Osteoblast (primary cell): Measurements from ENCODE around the gene SLC25A22. TPM values are rescaled to one million over a fixed set of nuclear protein-coding genes. Genes with fewer than 3 reads are reported as not detected.

ENCODE experiments used
- DNase-seq: peaks from one replicate; pipeline ENCODE4 v3.0.0; 2011; ENCODE audit warnings: low spot score, mixed read lengths; ENCODE audit not compliant: insufficient read length; ENCODE audit errors: missing footprints
- H2AFZ ChIP-seq: 2 replicates; pipeline ENCODE4 v1.6.0; 2011; ENCODE audit warnings: mild to moderate bottlenecking, low read length
- H3K27ac ChIP-seq: 2 replicates; pipeline ENCODE4 v1.5.1; 2011; ENCODE audit warnings: mild to moderate bottlenecking, low read depth, low read length, moderate library complexity
- H3K27me3 ChIP-seq: 2 replicates; pipeline ENCODE4 v1.6.0; 2012; ENCODE audit warnings: mild to moderate bottlenecking, control low read depth, inconsistent platforms, low read length, moderate library complexity; ENCODE audit not compliant: insufficient read depth
- H3K36me3 ChIP-seq: 2 replicates; pipeline ENCODE4 v1.5.1; 2011; ENCODE audit warnings: mild to moderate bottlenecking, low read length, control low read depth, moderate library complexity; ENCODE audit not compliant: insufficient read depth
- H3K4me1 ChIP-seq: 2 replicates; pipeline ENCODE4 v1.5.1; 2011; ENCODE audit warnings: mild to moderate bottlenecking, low read length, control low read depth, moderate library complexity; ENCODE audit not compliant: insufficient read depth
- H3K4me2 ChIP-seq: 2 replicates; pipeline ENCODE4 v1.6.0; 2011; ENCODE audit warnings: mild to moderate bottlenecking, low read length; ENCODE audit not compliant: insufficient read depth
- H3K4me3 ChIP-seq: fragments of 200-600 bp; sonication (generic); 3 replicates; pipeline ENCODE4 v1.5.1; 2012; ENCODE audit warnings: mild to moderate bottlenecking, low read length, inconsistent platforms; ENCODE audit not compliant: insufficient read depth
- H3K79me2 ChIP-seq: 2 replicates; pipeline ENCODE4 v1.6.0; 2012; ENCODE audit warnings: mild to moderate bottlenecking, low read length, control low read depth, inconsistent platforms; ENCODE audit not compliant: insufficient read depth
- H3K9me3 ChIP-seq: 2 replicates; pipeline ENCODE4 v1.5.1; 2011; ENCODE audit warnings: low read depth, low read length, control low read depth
- H4K20me1 ChIP-seq: 2 replicates; pipeline ENCODE4 v1.6.0; 2012; ENCODE audit warnings: mild to moderate bottlenecking, low read length, control low read depth; ENCODE audit not compliant: insufficient read depth
- total RNA-seq: library from RNA; depleted of rRNA; stranded (reverse); fragments of >200 nt; gene quantifications from 2 replicates; pipeline ENCODE4 v1.2.3, GENCODE V29; 2012
- TF ChIP-seq, protein P1 (sequence below): IDR thresholded peaks from 2 replicates; pipeline ENCODE4 v1.5.1; 2011; ENCODE audit warnings: mild to moderate bottlenecking, low read depth, low read length, moderate library complexity; ENCODE audit errors: extremely low read depth

SLC25A22 gene
- total RNA-seq, 1 donor, result 9.0 TPM

DNA sequence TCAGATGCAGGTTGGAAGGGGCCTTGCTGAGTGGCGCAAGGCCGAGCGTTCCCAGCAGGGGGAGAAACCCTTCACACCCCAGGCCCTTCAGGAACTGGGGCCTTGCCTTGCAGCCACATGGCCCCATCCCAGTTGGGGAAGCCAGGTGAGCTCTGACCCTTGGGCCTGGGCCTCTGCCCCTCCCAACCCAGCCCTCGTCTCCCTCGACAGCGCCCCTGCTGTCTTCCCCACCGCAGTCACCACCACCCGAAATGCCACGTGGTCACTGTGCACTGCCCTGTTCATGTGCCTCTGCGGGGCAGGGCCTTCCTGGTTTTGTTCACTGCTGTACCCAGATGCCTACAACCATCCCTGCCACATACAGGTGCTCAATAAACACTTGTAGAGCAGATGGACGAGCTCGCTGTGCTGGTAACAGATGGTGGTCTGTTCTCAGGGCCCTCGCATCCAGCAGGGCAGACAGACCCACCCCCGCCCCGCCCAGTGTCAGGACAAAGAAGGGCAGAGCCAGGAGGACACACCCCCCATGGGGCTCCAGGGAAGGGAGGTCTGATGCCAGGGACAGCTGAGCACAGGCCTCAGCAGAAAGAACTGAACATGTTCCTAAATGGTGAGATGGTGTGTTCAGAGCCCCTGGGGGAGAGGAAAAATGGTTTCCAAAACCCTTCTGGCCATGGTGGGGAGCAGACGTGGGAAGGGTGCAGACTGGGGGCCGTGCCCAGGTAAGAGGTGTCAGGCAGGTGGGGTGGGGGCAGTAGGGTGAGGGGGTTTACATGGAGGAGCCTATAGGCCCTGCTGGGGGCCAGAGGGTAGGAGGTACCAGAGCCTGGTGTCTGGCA is 40.6 kb upstream of the SLC25A22 start:
- Histone ChIP-seq H3K36me3 (peaks cover 51% of the 10 kb centered on the region), H3K27me3 (no peaks in the 10 kb centered on the region), H3K4me3 (no peak overlapping the region), H3K4me1 (peaks cover 22% of the 10 kb centered on the region), H3K9me3 (no peaks in the 10 kb centered on the region), H3K27ac (peak overlapping the region; percentile 37), H3K4me2 (no peak overlapping the region), H4K20me1 (peaks cover 60% of the 10 kb centered on the region), H3K79me2 (peaks cover 83% of the 10 kb centered on the region), H2AFZ (no peak overlapping the region)
- peak; percentile 94 for DNase-seq
- TF ChIP-seq, protein P1, sequence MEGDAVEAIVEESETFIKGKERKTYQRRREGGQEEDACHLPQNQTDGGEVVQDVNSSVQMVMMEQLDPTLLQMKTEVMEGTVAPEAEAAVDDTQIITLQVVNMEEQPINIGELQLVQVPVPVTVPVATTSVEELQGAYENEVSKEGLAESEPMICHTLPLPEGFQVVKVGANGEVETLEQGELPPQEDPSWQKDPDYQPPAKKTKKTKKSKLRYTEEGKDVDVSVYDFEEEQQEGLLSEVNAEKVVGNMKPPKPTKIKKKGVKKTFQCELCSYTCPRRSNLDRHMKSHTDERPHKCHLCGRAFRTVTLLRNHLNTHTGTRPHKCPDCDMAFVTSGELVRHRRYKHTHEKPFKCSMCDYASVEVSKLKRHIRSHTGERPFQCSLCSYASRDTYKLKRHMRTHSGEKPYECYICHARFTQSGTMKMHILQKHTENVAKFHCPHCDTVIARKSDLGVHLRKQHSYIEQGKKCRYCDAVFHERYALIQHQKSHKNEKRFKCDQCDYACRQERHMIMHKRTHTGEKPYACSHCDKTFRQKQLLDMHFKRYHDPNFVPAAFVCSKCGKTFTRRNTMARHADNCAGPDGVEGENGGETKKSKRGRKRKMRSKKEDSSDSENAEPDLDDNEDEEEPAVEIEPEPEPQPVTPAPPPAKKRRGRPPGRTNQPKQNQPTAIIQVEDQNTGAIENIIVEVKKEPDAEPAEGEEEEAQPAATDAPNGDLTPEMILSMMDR, result peak; percentile 28

DNA sequence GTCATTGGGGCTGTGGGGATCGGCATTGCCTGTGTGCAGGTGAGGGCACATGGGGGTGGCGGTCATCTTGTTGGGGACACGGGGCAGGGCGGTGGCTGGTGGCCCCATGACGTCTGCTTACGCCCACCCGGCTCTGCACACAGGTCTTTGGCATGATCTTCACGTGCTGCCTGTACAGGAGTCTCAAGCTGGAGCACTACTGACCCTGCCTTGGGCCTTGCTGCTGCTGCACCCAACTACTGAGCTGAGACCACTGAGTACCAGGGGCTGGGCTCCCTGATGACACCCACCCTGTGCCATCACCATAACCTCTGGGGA is 39.9 kb upstream of the SLC25A22 start:
- no peak overlapping the region for H3K4me3 ChIP-seq
- H2AFZ ChIP-seq, result no peak overlapping the region
- peaks cover 84% of the 10 kb centered on the region for H3K79me2 ChIP-seq
- no peak for DNase-seq
- no peaks in the 10 kb centered on the region for H3K9me3 ChIP-seq
- H3K4me2 ChIP-seq, result no peak overlapping the region
- TF ChIP-seq, protein P1, result no peak
- peaks cover 51% of the 10 kb centered on the region for H3K36me3 ChIP-seq
- H3K4me1 ChIP-seq, result peaks cover 24% of the 10 kb centered on the region
- no peaks in the 10 kb centered on the region for H3K27me3 ChIP-seq
- peaks cover 61% of the 10 kb centered on the region for H4K20me1 ChIP-seq
- no peak overlapping the region for H3K27ac ChIP-seq

DNA sequence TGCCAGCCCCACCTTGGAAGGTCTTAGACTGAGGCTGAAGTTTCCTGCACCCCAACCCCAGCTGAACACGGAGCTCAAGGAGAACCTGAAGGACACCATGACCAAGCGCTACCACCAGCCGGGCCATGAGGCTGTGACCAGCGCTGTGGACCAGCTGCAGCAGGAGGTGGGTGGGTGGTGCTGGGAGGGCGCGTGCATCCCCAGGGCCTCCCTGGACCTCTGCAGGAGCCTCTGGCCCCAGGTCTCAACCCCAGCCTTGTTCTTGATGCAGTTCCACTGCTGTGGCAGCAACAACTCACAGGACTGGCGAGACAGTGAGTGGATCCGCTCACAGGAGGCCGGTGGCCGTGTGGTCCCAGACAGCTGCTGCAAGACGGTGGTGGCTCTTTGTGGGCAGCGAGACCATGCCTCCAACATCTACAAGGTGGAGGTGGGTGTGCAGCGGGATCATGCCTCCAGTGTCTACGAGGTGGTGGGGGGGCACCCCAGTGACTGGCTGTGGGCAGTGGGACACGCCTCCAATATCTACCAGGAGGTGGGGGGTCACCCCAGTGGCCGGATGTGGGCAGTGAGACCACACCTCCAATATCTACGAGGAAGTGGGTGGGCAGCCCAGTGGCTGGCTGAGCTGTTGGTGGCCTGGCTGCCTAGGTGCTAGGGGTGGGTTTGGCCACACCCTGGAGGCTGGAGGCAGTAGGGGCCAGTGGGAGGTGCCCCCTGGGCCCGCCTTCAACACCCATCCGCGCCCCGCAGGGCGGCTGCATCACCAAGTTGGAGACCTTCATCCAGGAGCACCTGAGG is 39.3 kb upstream of the SLC25A22 start:
- DNase-seq, result no peak
- H2AFZ ChIP-seq, result no peak overlapping the region
- H3K4me3 ChIP-seq, result no peak overlapping the region
- no peak overlapping the region for H3K27ac ChIP-seq
- peaks cover 26% of the 10 kb centered on the region for H3K4me1 ChIP-seq
- no peaks in the 10 kb centered on the region for H3K27me3 ChIP-seq
- no peaks in the 10 kb centered on the region for H3K9me3 ChIP-seq
- H3K4me2 ChIP-seq, result no peak overlapping the region
- TF ChIP-seq, protein P1, result no peak
- H3K36me3 ChIP-seq, result peaks cover 51% of the 10 kb centered on the region
- peaks cover 80% of the 10 kb centered on the region for H3K79me2 ChIP-seq
- H4K20me1 ChIP-seq, result peaks cover 61% of the 10 kb centered on the region

DNA sequence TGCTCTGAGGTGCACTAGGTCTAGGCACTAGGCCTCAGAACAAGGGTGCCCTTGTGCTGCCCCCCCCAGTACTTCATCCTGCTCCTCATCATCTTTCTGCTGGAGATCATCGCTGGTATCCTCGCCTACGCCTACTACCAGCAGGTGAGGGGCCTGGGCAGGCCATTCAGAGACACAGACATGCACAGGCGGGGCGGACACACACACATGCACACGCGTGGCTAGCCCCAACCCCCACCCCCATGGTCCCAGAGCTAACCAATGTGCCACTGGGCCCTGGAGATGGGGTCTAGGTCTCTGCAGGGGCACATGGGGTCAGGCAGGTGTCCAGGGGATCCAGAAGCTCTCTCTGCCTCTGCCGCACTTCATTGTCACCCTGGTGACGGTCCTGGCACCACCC is 38.6 kb upstream of the SLC25A22 start:
- no peaks in the 10 kb centered on the region for H3K27me3 ChIP-seq
- TF ChIP-seq, protein P1, result no peak
- H3K36me3 ChIP-seq, result peaks cover 51% of the 10 kb centered on the region
- H3K9me3 ChIP-seq, result no peaks in the 10 kb centered on the region
- no peak overlapping the region for H3K4me3 ChIP-seq
- DNase-seq, result no peak
- peaks cover 33% of the 10 kb centered on the region for H3K4me1 ChIP-seq
- H2AFZ ChIP-seq, result no peak overlapping the region
- H3K4me2 ChIP-seq, result no peak overlapping the region
- H3K27ac ChIP-seq, result no peak overlapping the region
- peaks cover 74% of the 10 kb centered on the region for H3K79me2 ChIP-seq
- H4K20me1 ChIP-seq, result peaks cover 58% of the 10 kb centered on the region
